Measurements from ENCODE around the gene EHBP1.
"Not testable (repeated sequence)": the region's sequence is repeated elsewhere in the genome, so short reads cannot be mapped to it uniquely, and the experiment has no call there.

Gene EHBP1

DNA sequence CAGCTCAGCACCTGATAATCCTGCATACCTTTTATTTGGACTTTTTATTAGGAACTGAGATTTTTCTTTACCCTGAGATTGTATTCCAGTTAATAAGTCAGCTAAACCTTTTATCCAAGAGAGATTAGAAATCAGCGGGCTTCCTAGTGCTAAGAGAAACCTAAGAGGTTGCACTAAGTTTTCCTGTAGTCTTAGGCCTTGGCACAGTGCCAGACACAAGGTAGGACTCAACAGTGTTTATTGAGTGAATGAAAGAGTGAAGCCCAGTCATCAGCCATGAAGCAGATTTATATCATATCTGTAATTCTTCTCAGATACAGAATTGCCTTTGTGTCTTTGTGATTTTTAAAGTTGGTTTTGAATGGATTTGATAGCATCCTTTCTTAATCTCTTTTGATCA lies 358.7 kb downstream of the EHBP1 start:
- Histone ChIP-seq H3K4me1 (ENCODE audit: control insufficient read depth, insufficient read depth, low read length, poor library complexity, severe bottlenecking) (peaks cover 4% of the 10 kb centered on the region), H3K27me3 (replicated peaks; ENCODE audit: control insufficient read depth, insufficient read depth, low read length, poor library complexity, severe bottlenecking) (peaks cover 25% of the 10 kb centered on the region), H3K36me3 (ENCODE audit: control insufficient read depth, insufficient read depth, low read length) (no peaks in the 10 kb centered on the region), H3K4me3 (ENCODE audit: insufficient read depth, low read depth, low read length, poor library complexity, severe bottlenecking) (no peak overlapping the region), H3K9me3 (ENCODE audit: control insufficient read depth, low read length) (no peaks in the 10 kb centered on the region), H3K27ac (ENCODE audit: insufficient read depth, low read length, poor library complexity, severe bottlenecking) (no peak overlapping the region)
- DNase-seq, result no peak

DNA sequence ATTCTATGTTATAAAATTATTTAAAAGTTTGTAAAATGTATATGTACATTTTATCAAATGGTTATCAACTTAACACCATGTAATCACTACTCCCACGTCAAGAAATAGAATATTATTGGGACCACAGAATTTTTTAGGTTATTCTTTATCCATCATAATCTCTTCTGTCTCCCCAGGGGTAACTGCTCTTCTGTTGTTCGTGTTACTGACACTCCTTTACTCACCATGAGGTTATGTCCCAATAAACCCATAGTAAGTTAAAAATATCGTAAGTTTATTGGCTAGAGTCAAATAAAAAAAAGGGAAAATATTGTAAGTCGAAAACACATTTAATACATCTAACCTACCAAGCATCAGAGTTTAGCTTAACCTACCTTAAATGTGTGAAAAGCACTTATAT lies 359.1 kb downstream of the EHBP1 start:
- Histone ChIP-seq H3K36me3 (ENCODE audit: control insufficient read depth, insufficient read depth, low read length) (no peaks in the 10 kb centered on the region), H3K9me3 (ENCODE audit: control insufficient read depth, low read length) (no peaks in the 10 kb centered on the region), H3K4me3 (ENCODE audit: insufficient read depth, low read depth, low read length, poor library complexity, severe bottlenecking) (no peak overlapping the region), H3K27ac (ENCODE audit: insufficient read depth, low read length, poor library complexity, severe bottlenecking) (no peak overlapping the region), H3K4me1 (ENCODE audit: control insufficient read depth, insufficient read depth, low read length, poor library complexity, severe bottlenecking) (no peaks in the 10 kb centered on the region), H3K27me3 (replicated peaks; ENCODE audit: control insufficient read depth, insufficient read depth, low read length, poor library complexity, severe bottlenecking) (peaks cover 20% of the 10 kb centered on the region)
- DNase-seq, result no peak

DNA sequence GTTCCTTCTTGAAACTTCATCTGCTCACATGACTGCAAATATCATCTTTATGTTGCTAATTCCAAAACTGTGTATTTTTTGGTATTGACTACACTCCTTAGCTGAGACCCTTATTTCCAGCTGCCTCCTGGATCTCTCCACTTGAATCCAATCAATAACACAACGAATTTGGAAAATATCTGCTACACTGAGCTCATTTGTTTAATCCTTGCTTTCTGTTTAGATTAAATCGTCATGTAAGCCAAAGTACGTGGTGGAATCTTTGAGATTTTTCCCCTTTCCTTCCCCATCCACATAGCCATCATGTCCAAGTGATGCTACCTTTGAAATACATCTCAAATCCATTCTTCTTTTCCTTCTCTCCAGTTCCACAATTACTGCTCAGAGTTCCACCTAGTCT lies 360.8 kb downstream of the EHBP1 start:
- DNase-seq, result no peak
- Histone ChIP-seq H3K4me3 (ENCODE audit: insufficient read depth, low read depth, low read length, poor library complexity, severe bottlenecking) (no peak overlapping the region), H3K4me1 (ENCODE audit: control insufficient read depth, insufficient read depth, low read length, poor library complexity, severe bottlenecking) (no peaks in the 10 kb centered on the region), H3K9me3 (ENCODE audit: control insufficient read depth, low read length) (no peaks in the 10 kb centered on the region), H3K27me3 (replicated peaks; ENCODE audit: control insufficient read depth, insufficient read depth, low read length, poor library complexity, severe bottlenecking) (peaks cover 15% of the 10 kb centered on the region), H3K27ac (ENCODE audit: insufficient read depth, low read length, poor library complexity, severe bottlenecking) (no peak overlapping the region), H3K36me3 (ENCODE audit: control insufficient read depth, insufficient read depth, low read length) (no peaks in the 10 kb centered on the region)

DNA sequence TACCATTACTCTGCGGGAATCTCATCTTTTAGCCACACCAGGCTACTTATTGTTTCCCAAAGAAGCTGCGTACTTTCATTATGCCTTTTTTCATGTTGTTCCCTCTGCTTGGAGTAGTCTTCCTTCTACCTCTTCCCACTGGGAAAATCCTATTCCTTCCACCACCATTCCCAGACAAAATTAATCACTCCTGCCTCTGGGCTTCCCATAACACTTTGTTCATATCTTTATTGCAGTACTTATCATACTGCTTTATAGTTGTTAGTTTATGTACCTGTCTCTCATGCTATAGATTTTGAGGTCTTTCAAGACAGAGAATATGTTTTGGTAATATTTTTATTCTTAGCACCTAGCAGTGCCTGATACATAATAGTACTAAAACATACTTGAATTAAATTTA lies 361.3 kb downstream of the EHBP1 start:
- Histone ChIP-seq H3K27ac (ENCODE audit: insufficient read depth, low read length, poor library complexity, severe bottlenecking) (no peak overlapping the region), H3K9me3 (ENCODE audit: control insufficient read depth, low read length) (no peaks in the 10 kb centered on the region), H3K4me1 (ENCODE audit: control insufficient read depth, insufficient read depth, low read length, poor library complexity, severe bottlenecking) (no peaks in the 10 kb centered on the region), H3K27me3 (replicated peaks; ENCODE audit: control insufficient read depth, insufficient read depth, low read length, poor library complexity, severe bottlenecking) (peaks cover 9% of the 10 kb centered on the region), H3K4me3 (ENCODE audit: insufficient read depth, low read depth, low read length, poor library complexity, severe bottlenecking) (no peak overlapping the region), H3K36me3 (ENCODE audit: control insufficient read depth, insufficient read depth, low read length) (no peaks in the 10 kb centered on the region)
- DNase-seq, result no peak

DNA sequence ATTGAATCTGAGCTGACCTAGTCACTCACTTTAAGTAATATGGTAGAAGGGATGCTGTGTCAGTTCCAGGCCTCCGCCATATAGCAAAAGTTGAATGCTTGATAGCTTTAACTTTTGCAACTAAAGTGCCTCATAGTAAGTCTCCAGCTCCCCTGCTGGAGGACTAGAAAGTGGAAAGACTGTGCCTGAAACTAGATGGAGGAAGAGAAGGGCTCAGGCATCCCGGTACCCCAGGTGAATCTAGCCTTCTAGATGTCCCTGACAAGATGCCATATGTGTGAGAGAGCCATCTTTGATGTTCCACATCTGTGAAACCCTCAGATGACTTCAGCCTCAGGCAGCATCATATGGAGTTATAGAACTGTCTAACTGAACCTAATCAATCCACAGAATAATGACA lies 366.2 kb downstream of the EHBP1 start:
- DNase-seq, result no peak
- no peak overlapping the region for H3K4me3 ChIP-seq (ENCODE audit: insufficient read depth, low read depth, low read length, poor library complexity, severe bottlenecking)
- H3K36me3 ChIP-seq (ENCODE audit: control insufficient read depth, insufficient read depth, low read length), result no peaks in the 10 kb centered on the region
- H3K4me1 ChIP-seq (ENCODE audit: control insufficient read depth, insufficient read depth, low read length, poor library complexity, severe bottlenecking), result no peaks in the 10 kb centered on the region
- H3K27me3 ChIP-seq (replicated peaks; ENCODE audit: control insufficient read depth, insufficient read depth, low read length, poor library complexity, severe bottlenecking), result no peaks in the 10 kb centered on the region
- H3K9me3 ChIP-seq (ENCODE audit: control insufficient read depth, low read length), result no peaks in the 10 kb centered on the region
- no peak overlapping the region for H3K27ac ChIP-seq (ENCODE audit: insufficient read depth, low read length, poor library complexity, severe bottlenecking)

DNA sequence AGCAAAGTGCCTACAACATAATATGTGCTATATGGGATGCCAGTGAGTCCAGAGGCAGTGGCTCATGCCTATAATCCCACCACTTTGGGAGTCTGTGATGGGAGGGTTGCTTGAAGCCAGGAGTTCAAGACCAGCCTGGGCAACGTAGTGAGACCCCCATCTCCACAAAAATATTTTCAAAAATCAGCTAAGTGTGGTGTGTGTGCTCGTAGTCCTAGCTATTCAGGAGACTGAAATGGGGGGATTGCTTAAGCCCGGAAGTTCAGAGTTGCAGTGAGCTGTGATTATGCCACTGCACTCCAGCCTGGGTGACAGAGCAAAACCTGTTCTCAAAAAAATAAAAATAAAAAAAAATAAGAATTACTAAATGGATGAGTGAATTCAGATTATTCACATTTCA lies 368.5 kb downstream of the EHBP1 start:
- H3K4me1 ChIP-seq (ENCODE audit: control insufficient read depth, insufficient read depth, low read length, poor library complexity, severe bottlenecking), result no peaks in the 10 kb centered on the region
- no peaks in the 10 kb centered on the region for H3K36me3 ChIP-seq (ENCODE audit: control insufficient read depth, insufficient read depth, low read length)
- no peak overlapping the region for H3K27ac ChIP-seq (ENCODE audit: insufficient read depth, low read length, poor library complexity, severe bottlenecking)
- H3K4me3 ChIP-seq (ENCODE audit: insufficient read depth, low read depth, low read length, poor library complexity, severe bottlenecking), result no peak overlapping the region
- no peak for DNase-seq
- H3K9me3 ChIP-seq (ENCODE audit: control insufficient read depth, low read length), result no peaks in the 10 kb centered on the region
- H3K27me3 ChIP-seq (replicated peaks; ENCODE audit: control insufficient read depth, insufficient read depth, low read length, poor library complexity, severe bottlenecking), result no peaks in the 10 kb centered on the region

DNA sequence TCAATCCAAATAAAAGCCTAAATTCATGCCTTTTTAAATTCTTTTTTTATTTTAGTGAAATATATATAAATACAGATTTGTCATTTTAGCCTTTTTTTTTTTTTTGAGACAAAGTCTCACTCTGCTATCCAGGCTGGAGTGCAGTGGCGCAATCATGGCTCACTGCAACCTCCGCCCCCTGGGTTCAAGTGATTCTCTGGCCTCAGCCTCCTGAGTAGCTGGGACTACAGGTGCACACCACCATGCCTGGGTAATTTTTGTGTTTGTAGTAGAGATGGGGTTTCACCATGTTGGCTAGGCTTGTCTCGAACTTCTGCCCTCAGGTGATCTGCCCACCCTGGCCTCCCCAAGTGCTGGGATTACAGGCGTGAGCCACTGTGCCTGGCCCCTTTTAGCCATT lies 368.9 kb downstream of the EHBP1 start:
- H3K4me3 ChIP-seq (ENCODE audit: insufficient read depth, low read depth, low read length, poor library complexity, severe bottlenecking); H3K27ac ChIP-seq (ENCODE audit: insufficient read depth, low read length, poor library complexity, severe bottlenecking); H3K36me3 ChIP-seq (ENCODE audit: control insufficient read depth, insufficient read depth, low read length); DNase-seq; H3K4me1 ChIP-seq (ENCODE audit: control insufficient read depth, insufficient read depth, low read length, poor library complexity, severe bottlenecking); H3K9me3 ChIP-seq (ENCODE audit: control insufficient read depth, low read length); H3K27me3 ChIP-seq (replicated peaks; ENCODE audit: control insufficient read depth, insufficient read depth, low read length, poor library complexity, severe bottlenecking): not testable (repeated sequence)

DNA sequence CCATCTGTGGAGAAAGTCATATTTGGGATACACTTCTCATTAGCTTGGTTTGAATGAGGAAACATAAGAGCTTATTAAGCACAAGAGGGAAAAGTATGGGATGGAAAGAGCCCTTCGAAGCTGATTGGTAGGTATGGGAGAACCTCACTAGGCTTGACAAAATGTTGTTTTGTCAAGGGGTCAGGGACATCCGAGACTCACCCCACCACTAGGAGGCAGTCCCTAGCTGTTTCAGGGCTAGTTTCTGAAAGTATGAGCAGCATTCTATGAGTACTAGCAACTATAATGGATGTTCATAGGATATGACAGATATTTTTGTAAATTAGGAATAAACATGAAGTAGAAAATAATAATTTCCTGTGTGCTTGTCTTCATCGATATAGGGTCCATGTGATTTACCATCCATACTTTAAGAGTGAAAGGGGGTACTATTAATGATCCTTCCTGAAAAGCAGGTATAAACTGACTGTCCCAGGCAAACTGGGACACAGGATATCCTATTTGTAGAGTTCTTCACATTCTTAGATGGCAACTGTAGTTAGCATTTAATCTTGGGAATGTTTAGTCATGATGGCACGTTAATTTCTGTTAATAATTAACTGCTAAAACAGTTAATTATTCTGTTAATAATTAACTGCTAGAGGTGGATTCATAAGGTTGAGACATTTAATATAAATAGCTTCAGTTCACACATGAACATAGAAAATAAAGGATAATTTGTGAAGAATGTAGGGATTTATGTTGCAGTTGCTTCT lies 373.5 kb downstream of the EHBP1 start:
- no peak overlapping the region for H3K27ac ChIP-seq (ENCODE audit: insufficient read depth, low read length, poor library complexity, severe bottlenecking)
- DNase-seq, result no peak
- no peaks in the 10 kb centered on the region for H3K27me3 ChIP-seq (replicated peaks; ENCODE audit: control insufficient read depth, insufficient read depth, low read length, poor library complexity, severe bottlenecking)
- H3K9me3 ChIP-seq (ENCODE audit: control insufficient read depth, low read length), result no peaks in the 10 kb centered on the region
- H3K4me1 ChIP-seq (ENCODE audit: control insufficient read depth, insufficient read depth, low read length, poor library complexity, severe bottlenecking), result no peaks in the 10 kb centered on the region
- no peaks in the 10 kb centered on the region for H3K36me3 ChIP-seq (ENCODE audit: control insufficient read depth, insufficient read depth, low read length)
- no peak overlapping the region for H3K4me3 ChIP-seq (ENCODE audit: insufficient read depth, low read depth, low read length, poor library complexity, severe bottlenecking)

DNA sequence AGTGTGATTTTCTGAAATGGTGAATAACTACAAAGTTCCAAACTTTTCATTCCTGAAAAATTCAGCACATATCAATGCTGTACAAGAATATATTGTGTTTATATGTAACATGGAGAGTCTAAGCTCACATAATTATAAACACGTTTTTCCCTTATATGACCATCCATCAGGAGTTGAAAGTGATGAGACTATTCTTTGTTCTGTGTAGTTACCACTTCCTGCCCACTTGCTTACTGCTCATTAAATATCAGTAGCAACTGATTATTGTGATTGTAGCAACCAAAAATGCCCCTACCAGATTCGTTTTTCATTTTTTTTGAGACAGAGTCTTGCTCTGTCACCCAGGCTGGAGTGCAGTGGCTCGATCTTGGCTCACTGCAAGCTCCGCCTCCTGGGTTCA lies 375.9 kb downstream of the EHBP1 start:
- no peaks in the 10 kb centered on the region for H3K9me3 ChIP-seq (ENCODE audit: control insufficient read depth, low read length)
- no peaks in the 10 kb centered on the region for H3K36me3 ChIP-seq (ENCODE audit: control insufficient read depth, insufficient read depth, low read length)
- no peaks in the 10 kb centered on the region for H3K27me3 ChIP-seq (replicated peaks; ENCODE audit: control insufficient read depth, insufficient read depth, low read length, poor library complexity, severe bottlenecking)
- no peaks in the 10 kb centered on the region for H3K4me1 ChIP-seq (ENCODE audit: control insufficient read depth, insufficient read depth, low read length, poor library complexity, severe bottlenecking)
- no peak overlapping the region for H3K4me3 ChIP-seq (ENCODE audit: insufficient read depth, low read depth, low read length, poor library complexity, severe bottlenecking)
- DNase-seq, result no peak
- no peak overlapping the region for H3K27ac ChIP-seq (ENCODE audit: insufficient read depth, low read length, poor library complexity, severe bottlenecking)

DNA sequence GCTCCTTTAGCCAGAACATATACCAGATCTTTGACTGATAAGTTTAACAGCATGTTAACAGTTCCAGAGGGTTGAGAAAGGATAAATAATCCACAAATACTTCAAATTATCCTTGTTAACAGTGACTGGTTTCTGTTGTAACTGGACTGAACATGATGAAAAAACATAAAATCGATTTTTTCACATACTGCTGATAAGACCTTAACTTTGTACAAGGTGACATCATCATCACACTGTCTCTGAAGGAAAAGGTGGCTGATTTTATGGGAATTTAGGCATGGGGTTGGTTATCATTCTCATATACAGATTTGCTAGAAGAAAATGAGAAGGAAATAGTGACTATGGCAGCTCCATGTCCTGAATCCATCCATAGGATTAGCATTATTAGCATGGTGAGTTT lies 381.2 kb downstream of the EHBP1 start:
- no peak for DNase-seq
- no peaks in the 10 kb centered on the region for H3K36me3 ChIP-seq (ENCODE audit: control insufficient read depth, insufficient read depth, low read length)
- no peak overlapping the region for H3K4me3 ChIP-seq (ENCODE audit: insufficient read depth, low read depth, low read length, poor library complexity, severe bottlenecking)
- no peaks in the 10 kb centered on the region for H3K9me3 ChIP-seq (ENCODE audit: control insufficient read depth, low read length)
- H3K27ac ChIP-seq (ENCODE audit: insufficient read depth, low read length, poor library complexity, severe bottlenecking), result no peak overlapping the region
- no peaks in the 10 kb centered on the region for H3K27me3 ChIP-seq (replicated peaks; ENCODE audit: control insufficient read depth, insufficient read depth, low read length, poor library complexity, severe bottlenecking)
- no peaks in the 10 kb centered on the region for H3K4me1 ChIP-seq (ENCODE audit: control insufficient read depth, insufficient read depth, low read length, poor library complexity, severe bottlenecking)

All from effector memory CD4-positive, alpha-beta T cell (primary cell).